ENCODE measurements around the gene ZNF605. TPM values are rescaled to one million over a fixed set of nuclear protein-coding genes. Genes with fewer than 3 reads are reported as not detected.

Gene ZNF605
- total RNA-seq, 1 experiment from 2014 or later, result 31.1 TPM

- Mint-ChIP-seq H3K9me3 (ENCODE audit: low read depth, unreplicated experiment) (peaks cover 10% of the 10 kb centered on the region), H3K4me3 (ENCODE audit: low read depth, unreplicated experiment) (peak overlapping the region; percentile 67), H3K27me3 (ENCODE audit: unreplicated experiment) (no peaks in the 10 kb centered on the region), H3K27ac (ENCODE audit: unreplicated experiment) (peak overlapping the region; percentile 80), H3K36me3 (ENCODE audit: insufficient read depth, unreplicated experiment) (peaks cover 51% of the 10 kb centered on the region), H3K4me1 (ENCODE audit: low read depth, unreplicated experiment) (peaks cover 27% of the 10 kb centered on the region)
- no peak for TF ChIP-seq CTCF (IDR thresholded peaks at IDR 0.05; ENCODE audit: unreplicated experiment)
- TSS peak; percentile 81 for BruUV-seq (replicated peaks)
- intact Hi-C loops (cut with micrococcal nuclease; ENCODE audit: unreplicated experiment), result no loop called here
- CTCF ChIA-PET, result interaction anchor here (0.6 kb wide), 1 partner anchor 68 kb away, joined by 4 read pairs; the partner anchor contains the start of gene CHFR
- DNase-seq, result peak; percentile 55
Observed at GRCh38 chr12:132955094-132956010, 754 bp downstream of the ZNF605 start.

- CTCF ChIA-PET, result no interaction called here
- BruUV-seq (replicated peaks), result no TSS peak
- Mint-ChIP-seq H3K4me3 (ENCODE audit: low read depth, unreplicated experiment) (peak overlapping the region; percentile 67), H3K27me3 (ENCODE audit: unreplicated experiment) (no peaks in the 10 kb centered on the region), H3K27ac (ENCODE audit: unreplicated experiment) (peak overlapping the region; percentile 80), H3K36me3 (ENCODE audit: insufficient read depth, unreplicated experiment) (peaks cover 53% of the 10 kb centered on the region), H3K9me3 (ENCODE audit: low read depth, unreplicated experiment) (peaks cover 11% of the 10 kb centered on the region), H3K4me1 (ENCODE audit: low read depth, unreplicated experiment) (peaks cover 27% of the 10 kb centered on the region)
- TF ChIP-seq CTCF (IDR thresholded peaks at IDR 0.05; ENCODE audit: unreplicated experiment), result no peak
- no peak for DNase-seq
- intact Hi-C loops (cut with micrococcal nuclease; ENCODE audit: unreplicated experiment), result no loop called here
Observed at GRCh38 chr12:132954471-132955048, 1.5 kb downstream of the ZNF605 start.

- Mint-ChIP-seq H3K36me3 (ENCODE audit: insufficient read depth, unreplicated experiment) (peaks cover 56% of the 10 kb centered on the region), H3K4me1 (ENCODE audit: low read depth, unreplicated experiment) (peaks cover 27% of the 10 kb centered on the region), H3K9me3 (ENCODE audit: low read depth, unreplicated experiment) (peaks cover 17% of the 10 kb centered on the region), H3K4me3 (ENCODE audit: low read depth, unreplicated experiment) (no peak overlapping the region), H3K27ac (ENCODE audit: unreplicated experiment) (peak overlapping the region; percentile 80), H3K27me3 (ENCODE audit: unreplicated experiment) (no peaks in the 10 kb centered on the region)
- CTCF ChIA-PET, result no interaction called here
- DNase-seq, result no peak
- TF ChIP-seq CTCF (IDR thresholded peaks at IDR 0.05; ENCODE audit: unreplicated experiment), result no peak
- intact Hi-C loops (cut with micrococcal nuclease; ENCODE audit: unreplicated experiment), result no loop called here
- no TSS peak for BruUV-seq (replicated peaks)
Observed at GRCh38 chr12:132953771-132954170, 2.3 kb downstream of the ZNF605 start.

- no peak for DNase-seq
- H3K27ac Mint-ChIP-seq (ENCODE audit: unreplicated experiment), result no peak overlapping the region
- BruUV-seq (replicated peaks), result no TSS peak
- no peaks in the 10 kb centered on the region for H3K27me3 Mint-ChIP-seq (ENCODE audit: unreplicated experiment)
- no peak overlapping the region for H3K4me3 Mint-ChIP-seq (ENCODE audit: low read depth, unreplicated experiment)
- CTCF ChIA-PET, result no interaction called here
- H3K36me3 Mint-ChIP-seq (ENCODE audit: insufficient read depth, unreplicated experiment), result peaks cover 61% of the 10 kb centered on the region
- H3K4me1 Mint-ChIP-seq (ENCODE audit: low read depth, unreplicated experiment), result peaks cover 27% of the 10 kb centered on the region
- TF ChIP-seq CTCF (IDR thresholded peaks at IDR 0.05; ENCODE audit: unreplicated experiment), result no peak
- intact Hi-C loops (cut with micrococcal nuclease; ENCODE audit: unreplicated experiment), result no loop called here
- H3K9me3 Mint-ChIP-seq (ENCODE audit: low read depth, unreplicated experiment), result peaks cover 17% of the 10 kb centered on the region
Observed at GRCh38 chr12:132953163-132953425, 3.0 kb downstream of the ZNF605 start.

Data from Calu3 (cell line).